Measurements from ENCODE around the gene IRX4.

IRX4 gene

DNA sequence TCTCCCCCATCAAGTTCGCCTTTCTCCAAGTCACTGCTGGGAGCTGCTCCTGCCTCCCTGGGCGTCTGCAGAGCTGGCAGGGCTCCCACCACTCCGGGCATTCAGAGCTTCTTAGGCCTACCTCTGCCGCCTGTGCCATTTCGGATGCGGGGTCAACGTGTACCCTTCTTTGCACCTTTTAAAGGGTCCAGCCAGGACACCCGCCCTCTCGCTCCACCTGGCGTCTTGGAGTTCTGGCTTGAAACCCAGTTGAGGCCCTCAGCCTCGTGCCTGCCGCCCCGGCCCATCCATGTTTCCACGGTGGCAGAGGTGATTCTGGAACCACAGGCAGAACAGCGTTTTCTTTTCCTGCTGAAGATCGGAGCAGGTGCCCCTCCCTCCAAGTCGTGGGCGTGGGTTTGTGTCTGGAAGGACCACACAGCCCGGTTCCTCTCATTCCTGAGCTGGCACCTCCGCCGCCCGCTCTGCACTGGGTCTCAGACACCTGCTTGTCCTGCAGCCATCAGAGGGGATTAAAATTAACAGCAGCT, 48.6 kb downstream of the IRX4 start:
- Mint-ChIP-seq H3K36me3 (no peaks in the 10 kb centered on the region), H3K4me3 (no peak overlapping the region), H3K27me3 (no peaks in the 10 kb centered on the region), H3K9me3 (no peaks in the 10 kb centered on the region), H3K27ac (no peak overlapping the region), H3K4me1 (no peaks in the 10 kb centered on the region)

- H3K36me3 Mint-ChIP-seq, result no peaks in the 10 kb centered on the region
- H3K27ac Mint-ChIP-seq, result no peak overlapping the region
- no peaks in the 10 kb centered on the region for H3K9me3 Mint-ChIP-seq
- no peaks in the 10 kb centered on the region for H3K27me3 Mint-ChIP-seq
- H3K4me3 Mint-ChIP-seq, result no peak overlapping the region
- H3K4me1 Mint-ChIP-seq, result no peaks in the 10 kb centered on the region
Measured at GRCh38 chr5:1833264-1834021, 49.3 kb downstream of the IRX4 start.

GRCh38 chr5:1832511-1833250, 50.0 kb downstream of the IRX4 start:
- no peaks in the 10 kb centered on the region for H3K36me3 Mint-ChIP-seq
- no peak overlapping the region for H3K4me3 Mint-ChIP-seq
- H3K9me3 Mint-ChIP-seq, result no peaks in the 10 kb centered on the region
- no peak overlapping the region for H3K27ac Mint-ChIP-seq
- no peaks in the 10 kb centered on the region for H3K4me1 Mint-ChIP-seq
- H3K27me3 Mint-ChIP-seq, result no peaks in the 10 kb centered on the region

- Mint-ChIP-seq H3K4me3 (no peak overlapping the region), H3K27ac (no peak overlapping the region), H3K36me3 (no peaks in the 10 kb centered on the region), H3K27me3 (no peaks in the 10 kb centered on the region), H3K9me3 (no peaks in the 10 kb centered on the region), H3K4me1 (no peaks in the 10 kb centered on the region)
Measured at GRCh38 chr5:1831677-1832313, 50.9 kb downstream of the IRX4 start.

- H3K4me3 Mint-ChIP-seq, result no peak overlapping the region
- no peak overlapping the region for H3K27ac Mint-ChIP-seq
- no peaks in the 10 kb centered on the region for H3K9me3 Mint-ChIP-seq
- H3K27me3 Mint-ChIP-seq, result no peaks in the 10 kb centered on the region
- H3K4me1 Mint-ChIP-seq, result no peaks in the 10 kb centered on the region
- no peaks in the 10 kb centered on the region for H3K36me3 Mint-ChIP-seq
Measured at GRCh38 chr5:1831257-1831656, 51.5 kb downstream of the IRX4 start.

GRCh38 chr5:1830571-1831228, 52.0 kb downstream of the IRX4 start:
- Mint-ChIP-seq H3K27me3 (no peaks in the 10 kb centered on the region), H3K36me3 (peaks cover 3% of the 10 kb centered on the region), H3K4me3 (no peak overlapping the region), H3K27ac (no peak overlapping the region), H3K4me1 (no peaks in the 10 kb centered on the region), H3K9me3 (no peaks in the 10 kb centered on the region)

GRCh38 chr5:1827886-1828397, 54.8 kb downstream of the IRX4 start:
- H3K27ac Mint-ChIP-seq, result no peak overlapping the region
- H3K4me3 Mint-ChIP-seq, result no peak overlapping the region
- no peaks in the 10 kb centered on the region for H3K27me3 Mint-ChIP-seq
- H3K36me3 Mint-ChIP-seq, result peaks cover 3% of the 10 kb centered on the region
- H3K4me1 Mint-ChIP-seq, result no peaks in the 10 kb centered on the region
- H3K9me3 Mint-ChIP-seq, result no peaks in the 10 kb centered on the region

Measured in activated naive CD4-positive, alpha-beta T cell treated with anti-CD3 and anti-CD28 coated beads, Interleukin-2, amount 50 U/mL, for 24 hours (primary cell).